Dermis blood vessel endothelial cell (primary cell): ENCODE data around the gene OBI1. TPM values are rescaled to one million over a fixed set of nuclear protein-coding genes. Genes with fewer than 3 reads are reported as not detected.

ENCODE experiments used
- DNase-seq: peaks from one replicate; pipeline ENCODE4 v3.0.0; 2010
- total RNA-seq: library from RNA; depleted of rRNA; stranded (reverse); fragments of >200 nt; gene quantifications from 2 replicates; pipeline ENCODE4 v1.2.3, GENCODE V29; 2014

Gene OBI1
- total RNA-seq, 1 donor from 2014 or later = 28.1 TPM

DNA sequence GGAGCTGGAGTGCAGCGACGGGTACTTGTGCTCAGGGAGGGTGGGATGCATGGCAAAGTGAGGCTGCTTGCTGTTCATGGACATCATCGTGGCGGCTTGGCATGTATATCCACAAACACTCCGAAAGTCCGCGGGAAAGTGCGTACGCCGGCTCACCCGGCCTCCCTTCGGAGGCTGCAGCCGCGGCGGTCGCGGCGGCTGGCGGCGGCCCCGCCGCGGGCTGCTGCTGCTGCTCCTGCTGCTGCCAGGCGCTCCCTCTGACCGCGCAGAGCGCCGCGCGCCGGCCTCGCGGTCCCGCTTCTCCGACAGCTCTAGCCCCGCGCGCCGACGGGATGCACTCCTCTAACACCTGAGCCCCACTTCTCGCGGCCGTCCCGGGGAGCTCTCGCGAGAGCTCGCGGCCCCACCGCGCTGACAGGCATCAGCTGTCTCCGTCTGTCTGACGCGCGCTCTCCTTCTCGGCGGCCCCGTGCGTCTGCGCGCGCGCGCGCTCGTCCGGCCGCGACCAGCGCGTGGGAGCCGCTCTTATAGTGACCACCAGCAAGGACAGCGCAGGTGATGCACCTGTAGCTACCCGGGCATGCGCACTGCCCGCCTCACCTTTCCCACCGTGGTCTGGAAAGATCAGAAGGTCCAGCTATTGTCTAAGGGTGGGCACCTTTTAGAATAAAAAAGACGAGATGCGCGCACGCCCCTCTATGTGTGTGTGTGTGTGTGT is 55.6 kb downstream of the OBI1 start, which contains the start of gene POU4F1:
POU4F1 (minus strand) TSS at position 313 of the 718 bp plus-strand sequence; CDS start at position 87, 226 bp downstream.
- DNase-seq = peak; percentile 62

GRCh38 chr13:78602561-78603239 is 56.3 kb downstream of the OBI1 start:
- no peak for DNase-seq

DNA sequence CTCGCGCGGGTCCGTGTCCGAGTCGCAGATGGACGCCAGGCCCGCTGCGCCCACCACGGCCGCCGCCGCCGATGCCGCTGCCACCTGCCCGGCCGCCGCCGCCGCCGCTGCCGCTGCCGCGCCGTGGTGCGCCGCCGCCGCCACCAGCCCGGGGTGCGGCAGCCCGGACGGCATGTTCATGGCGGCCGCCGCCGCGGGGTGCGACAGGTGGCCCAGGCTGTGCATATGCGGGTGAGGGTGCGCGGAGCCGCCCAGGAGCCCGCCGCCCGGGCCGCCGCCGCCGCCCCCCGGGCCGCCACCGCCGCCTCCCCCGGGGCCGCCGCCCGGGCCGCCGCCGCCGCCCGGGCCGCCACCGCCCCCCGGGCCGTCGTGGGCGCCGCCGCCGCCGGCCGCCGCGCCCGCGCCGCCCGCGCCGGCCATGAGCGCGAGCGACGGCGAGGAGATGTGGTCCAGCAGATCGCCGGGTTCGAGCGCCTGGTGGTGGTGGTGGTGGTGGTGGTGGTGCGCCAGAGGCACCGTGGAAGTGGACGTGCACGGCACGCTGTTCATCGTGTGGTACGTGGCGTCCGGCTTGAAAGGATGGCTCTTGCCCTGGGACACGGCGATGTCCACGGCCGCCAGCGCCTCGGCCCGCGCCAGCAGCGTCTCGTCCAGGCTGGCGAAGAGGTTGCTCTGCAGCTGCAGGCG is 56.9 kb downstream of the OBI1 start:
- no peak for DNase-seq

DNA sequence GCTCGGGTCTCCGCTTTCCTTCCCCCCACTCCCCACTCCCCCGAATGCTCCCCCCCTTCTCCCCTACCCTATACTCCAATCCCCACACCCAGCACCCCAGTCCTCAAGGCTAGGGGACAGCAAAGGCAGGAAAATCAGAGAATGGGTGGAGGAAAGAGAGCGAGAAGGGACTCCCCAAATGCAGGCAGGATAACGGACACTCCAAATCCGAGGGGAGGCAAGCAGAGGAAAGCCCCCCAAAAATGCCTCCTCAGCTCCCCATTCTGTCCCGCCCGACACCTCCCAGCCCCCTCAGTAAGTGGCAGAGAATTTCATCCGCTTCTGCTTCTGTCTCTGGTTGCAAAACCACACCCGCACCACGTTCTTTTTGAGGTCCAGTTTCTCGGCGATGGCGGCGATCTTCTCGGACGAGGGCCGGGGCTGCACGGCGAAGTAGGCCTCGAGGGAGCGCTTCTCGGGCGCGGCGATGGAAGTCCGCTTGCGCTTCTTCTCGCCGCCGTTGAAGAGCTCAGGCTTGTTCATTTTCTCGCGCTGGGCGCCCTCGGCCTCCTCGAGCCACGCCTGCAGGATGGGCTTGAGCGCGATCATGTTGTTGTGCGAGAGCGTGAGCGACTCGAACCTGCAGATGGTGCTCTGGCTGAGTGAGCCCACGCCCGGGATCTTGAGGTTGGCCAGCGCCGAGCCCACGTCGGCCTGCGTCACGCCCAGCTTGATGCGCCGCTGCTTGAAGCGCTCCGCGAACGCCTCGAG is 57.7 kb downstream of the OBI1 start:
- peak; percentile 55 for DNase-seq

DNA sequence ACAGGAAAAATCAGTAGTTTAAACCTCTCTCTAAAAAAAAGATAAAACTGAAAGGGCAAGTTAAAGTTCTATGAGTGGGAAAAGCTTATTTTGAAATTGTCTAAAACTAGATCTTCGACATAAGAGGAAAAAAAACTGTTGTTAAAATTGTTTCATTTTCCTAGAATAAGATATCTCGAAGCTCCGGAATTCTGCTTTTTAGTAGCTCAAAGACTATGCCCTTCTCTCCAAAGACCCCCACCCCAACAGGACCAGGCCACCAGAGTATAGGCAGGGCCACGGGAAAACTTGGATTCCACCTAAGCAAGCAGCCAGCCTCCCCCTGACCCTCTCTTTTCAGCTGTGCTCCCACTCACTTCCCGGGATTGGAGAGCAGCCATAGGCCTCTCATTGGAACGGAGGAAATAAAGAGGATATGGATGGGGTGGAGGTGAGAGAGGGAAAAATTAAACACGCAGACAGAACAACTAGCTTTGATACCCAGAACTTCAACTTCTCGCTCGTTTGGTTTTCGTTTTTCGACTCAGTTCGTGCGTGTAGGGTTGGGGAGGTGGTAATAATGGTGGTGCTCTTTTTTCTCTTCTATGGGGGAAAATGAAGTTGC is 58.6 kb downstream of the OBI1 start:
- DNase-seq = no peak

DNA sequence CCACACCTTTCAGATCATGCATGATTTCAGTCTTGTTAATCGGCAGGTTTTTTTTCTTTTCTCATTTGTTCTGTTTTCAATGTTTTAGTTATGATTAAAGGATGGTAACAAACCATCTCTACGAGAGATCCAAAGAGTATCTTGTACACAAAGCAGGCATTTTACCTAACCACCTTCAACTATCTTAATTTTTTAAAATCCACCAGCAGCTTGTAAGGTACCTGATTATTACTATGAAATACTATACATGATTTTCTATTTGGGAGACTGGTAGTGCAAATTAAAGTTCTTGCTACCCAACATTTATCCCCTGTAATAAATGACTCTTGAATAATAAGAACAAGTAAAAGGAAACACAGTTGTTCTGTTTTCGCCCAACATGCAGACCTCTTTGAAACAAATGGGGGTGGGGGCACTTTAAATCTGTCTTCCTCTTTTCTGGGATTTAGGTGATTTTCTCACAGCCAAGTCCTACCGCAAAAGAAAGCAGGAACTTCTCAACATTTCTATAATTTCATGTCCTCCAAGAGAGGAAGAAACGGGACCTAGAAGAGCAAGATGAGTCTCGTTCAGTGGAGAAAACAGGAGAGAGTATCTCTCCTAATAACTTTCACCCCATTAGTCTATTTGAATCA is 59.2 kb downstream of the OBI1 start:
- no peak for DNase-seq

GRCh38 chr13:78598966-78599644 is 59.9 kb downstream of the OBI1 start:
- no peak for DNase-seq

DNA sequence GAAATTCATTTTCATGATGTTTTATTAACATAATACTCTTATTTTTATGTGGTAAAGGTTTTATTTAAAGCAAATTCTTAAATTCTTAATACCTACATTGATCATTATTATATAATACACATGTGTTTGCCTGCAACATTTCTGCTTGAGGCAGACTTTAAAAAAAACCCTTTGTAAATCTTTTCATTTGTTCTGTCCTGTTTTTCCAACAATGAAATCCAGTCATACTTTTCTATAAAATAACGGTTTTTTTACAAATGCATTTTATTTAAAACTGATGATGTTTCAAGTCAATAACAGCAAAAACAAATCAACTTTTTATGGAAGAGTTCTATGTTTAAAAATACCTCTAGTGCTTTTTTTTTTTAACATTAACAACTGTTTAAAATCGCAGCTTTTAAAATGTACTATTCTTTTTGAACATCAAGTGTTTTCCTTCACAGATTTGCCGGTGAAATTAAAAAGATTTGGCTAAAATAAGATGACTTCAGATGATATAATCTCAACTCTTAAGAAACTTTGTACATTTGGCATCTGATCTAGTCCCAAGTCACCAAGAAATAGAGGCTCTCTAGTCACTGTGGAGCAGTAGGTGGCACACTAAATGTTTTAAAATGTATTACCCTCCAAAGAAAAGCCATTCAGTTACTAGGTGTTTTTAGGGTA is 60.7 kb downstream of the OBI1 start:
- no peak for DNase-seq

DNA sequence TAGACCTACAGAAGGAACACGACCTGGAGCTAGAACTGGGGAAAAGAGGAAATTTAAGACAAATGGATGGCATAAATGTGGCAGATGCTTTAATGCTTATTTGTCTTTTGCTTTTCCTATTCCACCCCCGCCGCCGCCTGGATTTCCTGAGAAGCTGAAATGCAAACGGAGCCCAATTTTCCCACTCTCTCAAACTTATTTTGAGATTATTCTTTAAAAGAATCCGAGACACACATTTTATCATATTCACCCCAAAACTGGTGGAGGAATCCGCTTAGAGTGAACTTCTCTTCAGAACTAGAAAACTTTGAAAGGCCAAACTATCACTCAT is 61.4 kb downstream of the OBI1 start:
- no peak for DNase-seq

GRCh38 chr13:78596736-78597601 is 62.0 kb downstream of the OBI1 start:
- DNase-seq = no peak

- DNase-seq = no peak
These were observed 62.6 kb downstream of the OBI1 start for GRCh38 chr13:78596399-78596735.

GRCh38 chr13:78595495-78596398 is 63.2 kb downstream of the OBI1 start:
- no peak for DNase-seq

- no peak for DNase-seq
These were observed 64.4 kb downstream of the OBI1 start for GRCh38 chr13:78594456-78594975.

- no peak for DNase-seq
These were observed 65.1 kb downstream of the OBI1 start for GRCh38 chr13:78593652-78594455.

GRCh38 chr13:78593129-78593528 is 65.8 kb downstream of the OBI1 start:
- DNase-seq = no peak

DNA sequence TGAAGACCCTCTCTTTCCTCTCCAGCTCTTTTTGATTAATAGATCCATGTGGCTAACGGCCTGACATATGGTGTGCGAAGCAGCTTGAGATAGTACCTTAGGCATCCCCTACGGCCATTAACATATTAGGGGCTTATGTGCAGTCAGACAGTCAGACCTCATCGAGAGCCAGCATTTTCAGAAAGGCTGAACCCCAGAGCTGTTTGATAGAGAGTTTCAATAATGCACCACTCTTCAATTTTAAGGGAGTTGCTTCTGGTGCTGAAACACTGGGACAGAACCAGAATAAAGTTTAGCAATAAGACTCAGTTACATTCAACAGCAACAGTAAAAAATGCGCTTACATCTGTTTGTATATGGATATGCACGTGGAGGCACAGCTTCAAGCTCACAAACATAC is 66.4 kb downstream of the OBI1 start:
- DNase-seq = no peak

DNA sequence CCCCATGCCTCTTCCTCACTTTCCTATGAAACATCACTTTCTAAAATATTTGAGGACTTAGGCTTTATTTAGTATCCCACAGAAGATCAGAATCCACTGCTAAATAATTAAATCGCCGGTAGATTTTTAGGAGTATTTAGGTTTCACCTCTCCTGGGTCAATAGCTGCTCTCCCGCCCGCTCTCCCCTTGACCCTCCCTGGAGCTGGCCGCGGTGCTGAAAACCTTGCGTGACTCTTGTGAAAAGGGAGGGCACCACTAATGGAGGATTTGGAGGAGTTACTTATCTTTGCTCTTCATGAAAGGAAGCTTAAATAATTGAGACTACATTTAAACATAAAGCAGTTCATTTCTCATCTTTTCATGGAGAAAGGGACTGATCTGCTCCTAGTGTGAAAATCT is 69.7 kb downstream of the OBI1 start:
- peak; percentile 46 for DNase-seq

GRCh38 chr13:78587395-78587794 is 71.6 kb downstream of the OBI1 start:
- DNase-seq = no peak
